ENCODE data around the gene CD74.

The CD74 gene

DNA sequence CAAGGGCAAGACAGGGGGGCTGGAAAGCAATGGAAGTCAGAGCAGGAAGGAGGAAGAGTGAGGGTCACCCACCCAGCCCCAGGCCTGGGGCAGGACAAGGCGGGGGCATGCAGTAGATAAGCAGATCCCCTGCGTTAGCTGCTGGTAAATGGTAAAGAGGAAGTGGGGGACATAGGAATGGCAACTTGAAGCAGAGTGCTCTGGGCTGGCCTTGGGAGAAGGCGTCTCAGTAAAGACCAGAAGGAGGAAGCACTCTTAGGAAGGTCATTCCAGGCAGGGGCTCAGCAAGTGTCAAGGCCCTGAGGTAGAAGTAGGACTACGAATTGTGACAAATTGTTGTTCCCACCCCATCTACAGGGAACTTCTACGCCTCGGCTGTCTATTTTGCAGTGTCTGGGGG is 40.1 kb downstream of the CD74 start:
- no peak for DNase-seq (ENCODE audit: low spot score)
- TF ChIP-seq, protein P1, sequence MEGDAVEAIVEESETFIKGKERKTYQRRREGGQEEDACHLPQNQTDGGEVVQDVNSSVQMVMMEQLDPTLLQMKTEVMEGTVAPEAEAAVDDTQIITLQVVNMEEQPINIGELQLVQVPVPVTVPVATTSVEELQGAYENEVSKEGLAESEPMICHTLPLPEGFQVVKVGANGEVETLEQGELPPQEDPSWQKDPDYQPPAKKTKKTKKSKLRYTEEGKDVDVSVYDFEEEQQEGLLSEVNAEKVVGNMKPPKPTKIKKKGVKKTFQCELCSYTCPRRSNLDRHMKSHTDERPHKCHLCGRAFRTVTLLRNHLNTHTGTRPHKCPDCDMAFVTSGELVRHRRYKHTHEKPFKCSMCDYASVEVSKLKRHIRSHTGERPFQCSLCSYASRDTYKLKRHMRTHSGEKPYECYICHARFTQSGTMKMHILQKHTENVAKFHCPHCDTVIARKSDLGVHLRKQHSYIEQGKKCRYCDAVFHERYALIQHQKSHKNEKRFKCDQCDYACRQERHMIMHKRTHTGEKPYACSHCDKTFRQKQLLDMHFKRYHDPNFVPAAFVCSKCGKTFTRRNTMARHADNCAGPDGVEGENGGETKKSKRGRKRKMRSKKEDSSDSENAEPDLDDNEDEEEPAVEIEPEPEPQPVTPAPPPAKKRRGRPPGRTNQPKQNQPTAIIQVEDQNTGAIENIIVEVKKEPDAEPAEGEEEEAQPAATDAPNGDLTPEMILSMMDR (IDR thresholded peaks at IDR 0.05): no peak
- Histone ChIP-seq H3K27ac (no peak overlapping the region), H3K4me3 (no peak overlapping the region)

DNA sequence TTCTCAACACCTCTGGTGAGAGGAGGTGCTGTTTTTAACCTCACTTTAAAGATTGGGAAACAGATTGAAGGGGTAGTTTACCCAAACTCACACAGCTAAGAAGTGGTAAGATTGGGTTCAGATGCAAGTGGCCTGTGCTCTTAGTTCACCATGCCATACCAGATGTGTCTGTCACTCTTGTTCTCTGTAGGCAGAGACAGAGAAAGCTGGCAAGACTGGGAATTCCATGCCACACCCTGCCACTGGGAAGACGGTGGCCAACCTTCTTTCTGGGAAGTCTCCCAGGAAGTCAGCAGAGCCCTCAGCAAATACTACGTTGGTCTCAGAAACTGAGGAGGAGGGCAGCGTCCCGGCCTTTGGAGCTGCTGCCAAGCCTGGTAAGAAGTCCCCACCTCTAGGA is 44.2 kb downstream of the CD74 start:
- no peak for DNase-seq (ENCODE audit: low spot score)
- H3K4me3 ChIP-seq: no peak overlapping the region
- H3K27ac ChIP-seq: no peak overlapping the region
- TF ChIP-seq, protein P1 (IDR thresholded peaks at IDR 0.05): no peak

GRCh38 chr5:150364004-150364403 is 48.7 kb downstream of the CD74 start:
- no peak overlapping the region for H3K27ac ChIP-seq
- no peak overlapping the region for H3K4me3 ChIP-seq
- DNase-seq (ENCODE audit: low spot score): no peak
- TF ChIP-seq, protein P1 (IDR thresholded peaks at IDR 0.05): no peak

DNA sequence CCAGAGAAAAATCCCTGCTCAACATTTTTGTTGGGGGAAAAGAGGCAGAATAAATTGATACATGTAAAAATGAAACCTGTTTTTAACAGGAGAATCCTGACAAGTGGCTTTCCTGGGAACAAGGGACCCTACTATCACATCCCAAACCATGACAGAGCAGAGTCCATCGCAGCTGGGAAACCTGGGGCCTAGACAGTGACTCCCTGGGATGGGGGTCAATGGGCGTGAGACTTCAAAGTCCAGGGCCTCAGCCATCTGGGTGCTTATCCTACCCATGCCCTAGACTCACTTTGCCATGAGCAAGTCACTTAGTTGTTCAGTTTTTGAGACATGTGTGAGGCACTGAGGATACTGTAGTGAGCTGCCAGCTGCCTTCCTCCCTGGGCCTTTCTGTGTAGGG is 49.5 kb downstream of the CD74 start:
- no peak overlapping the region for H3K4me3 ChIP-seq
- DNase-seq (ENCODE audit: low spot score): no peak
- H3K27ac ChIP-seq: no peak overlapping the region
- TF ChIP-seq, protein P1 (IDR thresholded peaks at IDR 0.05): no peak

GRCh38 chr5:150361301-150361700 is 51.4 kb downstream of the CD74 start:
- TF ChIP-seq, protein P1 (IDR thresholded peaks at IDR 0.05): no peak
- no peak for DNase-seq (ENCODE audit: low spot score)
- Histone ChIP-seq H3K27ac (no peak overlapping the region), H3K4me3 (no peak overlapping the region)

DNA sequence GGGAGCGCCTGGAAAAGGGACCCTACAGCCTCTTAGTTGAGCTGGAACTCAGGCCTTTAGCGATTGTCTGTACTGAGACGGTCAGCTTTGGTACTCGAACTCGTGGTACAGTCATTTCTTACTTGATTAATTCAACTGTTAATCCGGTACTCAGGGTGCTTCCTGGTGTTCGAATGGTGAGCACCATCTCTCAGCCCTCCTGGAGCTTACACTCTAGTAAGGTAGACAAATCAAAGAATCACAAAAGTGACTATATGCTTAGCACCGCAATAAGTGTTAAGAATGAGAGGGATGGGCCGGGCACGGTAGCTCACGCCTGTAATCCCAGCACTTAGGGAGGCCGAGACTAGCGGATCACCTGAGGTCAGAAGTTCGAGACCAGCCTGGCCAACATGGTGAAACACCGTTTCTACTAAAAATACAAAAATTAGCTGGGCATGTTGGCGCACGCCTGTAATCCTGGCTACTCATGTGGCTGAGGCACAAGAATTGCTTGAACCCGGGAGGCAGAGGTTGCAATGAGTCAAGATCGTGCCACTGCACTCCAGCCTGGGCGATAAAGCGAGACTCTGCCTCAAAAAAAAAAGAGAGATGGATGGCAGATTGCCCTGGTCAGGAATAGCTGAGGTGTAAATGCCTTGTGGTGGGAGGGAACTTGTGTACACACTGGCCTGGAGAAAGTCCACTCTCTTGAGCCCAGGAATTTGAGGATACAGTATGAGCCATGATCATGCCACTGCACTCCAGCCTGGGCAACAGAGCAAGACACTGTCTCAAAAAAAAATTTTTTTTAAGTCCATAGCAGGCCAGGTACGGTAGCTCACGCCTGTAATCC is 54.2 kb downstream of the CD74 start:
- H3K4me3 ChIP-seq: peak overlapping the region; percentile 100
- no peak for DNase-seq (ENCODE audit: low spot score)
- TF ChIP-seq, protein P1 (IDR thresholded peaks at IDR 0.05): no peak
- no peak overlapping the region for H3K27ac ChIP-seq
